ENCODE results near the gene IL26. TPM values are rescaled to one million over a fixed set of nuclear protein-coding genes. Genes with fewer than 3 reads are reported as not detected.
A peak's percentile ranks its signal among the peaks of the same experiment; 100 is the strongest.

IL26 gene
- total and polyA plus RNA-seq, 2 donors (not counting 3 experiments of a cell fraction or from before 2014, with no cell fraction given): not detected

GRCh38 chr12:68240079-68240478 lies 14.5 kb upstream of the IL26 start:
- ChIA-PET POLR2A (no interaction called here), CTCF (interaction anchor here (0.9 kb wide), 1 partner anchor 77 kb away, joined by 3 read pairs; no protein-coding TSS in a partner anchor)
- Histone ChIP-seq H3K27ac (ENCODE audit: insufficient read depth, low read depth, low read length) (no peak overlapping the region), H3K9me1 (replicated peaks; ENCODE audit: control insufficient read depth, extremely low read depth, insufficient read depth, low read length) (no peaks in the 10 kb centered on the region), H3K9ac (replicated peaks; ENCODE audit: extremely low read depth, insufficient read depth, low read length) (no peak overlapping the region), H3K4me3 (replicated peaks in 1 of 3; ENCODE audit: insufficient read depth in 1 of 3, low read depth in 1 of 3, low read length in 3 of 3) (no peak overlapping the region), H3K27me3 (ENCODE audit: control insufficient read depth in 2 of 2, insufficient read depth in 2 of 2, low read length in 2 of 2) (peaks cover 0 to 1% of the 10 kb centered on the region in 2 experiments), H3K36me3 (ENCODE audit: control insufficient read depth in 2 of 2, extremely low read depth in 1 of 2, insufficient read depth in 2 of 2, low read length in 2 of 2) (no peaks in the 10 kb centered on the region), H3K4me2 (ENCODE audit: insufficient read depth, low read length) (no peak overlapping the region), H3K79me2 (ENCODE audit: control insufficient read depth, insufficient read depth, low read length) (no peaks in the 10 kb centered on the region), H3K9me3 (replicated peaks; ENCODE audit: control insufficient read depth, insufficient read depth, low read length) (no peaks in the 10 kb centered on the region), H2AFZ (ENCODE audit: low read depth, low read length) (peak overlapping the region; percentile 25), H4K20me1 (replicated peaks; ENCODE audit: control insufficient read depth, extremely low read depth, insufficient read depth, low read length) (no peaks in the 10 kb centered on the region), H3K4me1 (ENCODE audit: control insufficient read depth, extremely low read depth, insufficient read depth, low read length) (peaks cover 4% of the 10 kb centered on the region)
- TF ChIP-seq POLR2A (IDR thresholded peaks at IDR 0.05; ENCODE audit: low read depth, low read length) (no peak), EZH2 (IDR thresholded peaks at IDR 0.05; ENCODE audit: borderline replicate concordance, low read depth, low read length, severe bottlenecking) (no peak), POLR2AphosphoS5 (IDR thresholded peaks at IDR 0.05; ENCODE audit: insufficient read depth, low read depth, low read length) (no peak), JUN (IDR thresholded peaks at IDR 0.05; ENCODE audit: borderline replicate concordance, insufficient read depth, insufficient read length, low read depth) (no peak), CTCF (IDR thresholded peaks at IDR 0.05; ENCODE audit: extremely low read depth in 1 of 2, insufficient read depth in 1 of 2, low read depth in 1 of 2, low read length in 2 of 2) (no peak), GATA2 (IDR thresholded peaks at IDR 0.05; ENCODE audit: insufficient read depth, insufficient read length, low read depth, low read length) (peak; percentile 92), MAX (IDR thresholded peaks at IDR 0.05; ENCODE audit: insufficient read depth, insufficient read length) (no peak), MYC (IDR thresholded peaks at IDR 0.05; ENCODE audit: low read depth, low read length) (no peak), FOS (IDR thresholded peaks at IDR 0.05; ENCODE audit: borderline replicate concordance, insufficient read depth, low read length) (peak; percentile 65)
- peak; percentile 71 for DNase-seq (ENCODE audit: low read depth, low spot score)
- intact Hi-C loops (cut with micrococcal nuclease) (no loop called here), dilution Hi-C loops (cut with MboI; ENCODE audit: extremely low pct_ligation_motif_present, low sequenced_read_pairs) (no loop called here)
- no TSS peak for BruUV-seq (replicated peaks)
- peak; percentile 86 for FAIRE-seq
